ENCODE data around the gene MPPED2.

MPPED2 gene

DNA sequence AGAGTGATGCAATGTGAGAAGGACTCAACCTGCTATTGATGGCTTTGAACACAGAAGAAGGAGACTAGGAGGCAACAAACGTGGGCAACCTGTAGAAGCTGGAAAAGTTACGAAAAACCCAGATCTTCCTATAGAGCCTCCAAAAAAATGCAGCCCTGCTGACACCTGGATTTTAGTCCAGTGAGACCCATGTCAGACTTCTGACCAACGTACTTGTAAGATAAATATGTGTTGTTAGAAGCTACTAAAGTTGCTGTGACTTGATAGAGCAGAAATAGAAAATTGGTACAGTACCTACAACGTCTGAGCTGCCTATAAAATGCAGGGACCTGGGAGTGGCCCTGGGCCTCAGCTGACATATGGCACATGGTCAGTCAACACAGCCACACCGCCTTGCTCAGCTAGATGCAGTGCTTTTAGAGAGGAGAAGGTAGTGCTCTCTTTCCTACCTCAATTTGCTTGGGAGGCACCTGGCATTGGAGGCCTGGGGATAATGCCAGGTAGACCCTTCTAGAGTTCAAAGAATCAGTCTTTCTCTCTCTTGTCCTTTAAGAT lies 165.8 kb downstream of the MPPED2 start:
- DNase-seq (ENCODE audit: low read depth) = no peak

GRCh38 chr11:30414806-30415205 lies 171.3 kb downstream of the MPPED2 start:
- no peak for DNase-seq (ENCODE audit: low read depth)

DNA sequence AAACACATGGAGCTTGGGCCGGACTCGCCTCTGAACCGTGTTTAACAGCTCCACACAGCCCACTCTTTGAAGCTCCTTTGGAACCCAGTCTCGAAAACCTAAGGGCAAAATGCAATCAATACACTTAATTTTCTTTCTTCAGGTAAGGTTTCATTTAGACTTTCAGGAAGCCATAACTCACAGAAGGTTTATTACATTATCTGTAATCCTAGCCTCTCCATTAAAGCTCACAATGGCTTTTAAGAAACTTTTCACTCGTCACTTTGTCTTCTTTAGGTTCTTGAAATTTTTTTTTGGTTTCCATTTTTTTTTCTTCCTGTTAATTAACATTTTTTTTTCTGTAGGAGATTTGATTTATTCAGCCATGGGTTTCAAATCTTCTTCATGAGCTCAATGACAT lies 171.9 kb downstream of the MPPED2 start:
- no peak for DNase-seq (ENCODE audit: low read depth)

DNA sequence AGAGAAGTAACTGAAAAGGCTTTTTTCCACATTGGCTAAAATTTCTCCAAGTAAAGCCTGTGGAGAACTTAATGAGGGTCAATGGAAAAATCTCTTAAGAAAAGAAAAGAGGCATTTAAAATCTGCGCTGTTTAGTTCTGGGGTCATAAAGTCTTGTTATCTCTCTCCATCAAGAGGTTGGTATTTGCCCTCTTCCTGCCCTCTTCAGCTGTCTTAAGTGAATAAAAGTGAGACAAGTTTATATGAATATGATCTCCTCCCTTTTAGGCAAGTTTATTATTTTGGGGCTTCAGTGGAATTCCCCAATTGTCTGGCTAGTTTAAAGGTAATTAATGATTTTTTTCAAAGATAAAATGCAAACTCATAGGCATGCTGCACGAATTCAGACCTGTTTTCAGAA lies 173.6 kb downstream of the MPPED2 start:
- no peak for DNase-seq (ENCODE audit: low read depth)

DNA sequence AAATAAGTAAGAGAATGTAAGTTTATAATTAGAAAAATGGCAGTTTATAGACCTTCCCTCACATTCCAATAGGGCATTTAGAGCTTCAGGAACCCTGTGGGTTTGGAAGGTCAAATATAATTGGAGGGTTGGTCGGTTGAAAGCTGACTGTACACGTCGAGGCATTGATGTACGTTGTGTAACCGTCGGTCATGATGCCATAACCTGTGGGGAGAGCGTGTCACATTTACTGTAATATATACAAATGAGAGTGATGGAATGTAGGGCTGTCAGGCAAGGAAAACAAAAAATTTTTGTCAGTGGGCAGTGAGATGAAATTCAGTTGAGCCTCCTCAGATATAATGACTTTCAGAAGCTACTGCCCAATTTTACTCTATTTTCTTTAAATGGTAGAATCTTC lies 174.8 kb downstream of the MPPED2 start:
- DNase-seq (ENCODE audit: low read depth) = no peak

- no peak for DNase-seq (ENCODE audit: low read depth)
These were observed 179.0 kb downstream of the MPPED2 start for GRCh38 chr11:30406978-30407762.

DNA sequence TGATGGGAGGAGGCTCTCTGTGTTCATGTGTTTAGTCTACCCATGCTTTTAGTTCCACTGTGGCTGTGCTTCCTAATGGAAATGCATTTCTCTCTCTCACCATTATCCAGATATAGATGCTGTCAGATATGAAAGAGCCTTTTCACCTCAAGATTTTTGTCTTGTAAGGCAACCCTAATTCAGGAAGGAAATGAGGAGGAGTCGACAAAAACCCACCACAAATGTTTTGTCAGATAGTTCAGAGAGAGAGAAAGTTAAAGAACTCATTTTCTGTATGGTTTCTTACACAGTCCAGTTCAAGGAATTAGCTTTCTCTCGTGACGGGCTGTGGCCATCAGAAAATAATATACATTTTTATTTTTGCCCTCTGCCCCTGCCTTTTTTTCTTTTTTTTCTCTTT lies 180.8 kb downstream of the MPPED2 start:
- no peak for DNase-seq (ENCODE audit: low read depth)

DNA sequence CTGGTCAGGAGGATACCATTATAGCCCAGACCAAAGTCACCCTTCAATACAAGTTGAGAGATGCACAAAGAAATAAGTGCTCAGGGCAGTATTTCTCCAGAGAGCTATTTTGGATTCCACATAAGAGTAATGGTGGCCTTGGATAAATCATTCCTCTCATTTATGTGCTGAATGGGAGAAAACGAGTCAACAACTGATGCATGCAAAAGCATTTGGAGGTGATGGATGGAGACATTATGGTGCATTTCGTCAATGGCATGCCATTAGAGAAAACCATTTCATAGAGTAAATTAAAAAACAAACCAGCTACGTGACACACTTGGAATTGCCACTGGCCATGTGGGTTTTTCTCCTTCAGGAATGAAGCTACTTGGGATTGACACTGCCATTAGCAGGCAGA lies 182.0 kb downstream of the MPPED2 start:
- DNase-seq (ENCODE audit: low read depth) = no peak

DNA sequence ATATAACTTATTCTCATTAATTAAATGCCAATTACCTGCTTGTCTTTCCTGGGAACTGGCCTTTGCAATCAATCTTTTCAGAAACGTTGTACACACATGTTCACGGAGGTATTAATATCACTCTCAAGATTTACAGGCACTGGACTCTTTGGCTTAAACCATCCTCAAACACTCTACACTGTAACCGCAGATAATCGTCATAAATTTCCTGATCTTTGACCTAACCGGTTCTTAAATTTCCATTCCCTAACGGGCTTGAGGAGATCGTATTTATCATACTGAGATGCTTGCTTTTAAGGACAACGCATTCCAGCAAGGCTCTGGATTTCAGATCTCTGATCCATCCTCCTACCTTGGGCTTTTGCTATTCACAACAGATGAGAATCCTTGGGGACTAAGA lies 190.4 kb downstream of the MPPED2 start:
- DNase-seq (ENCODE audit: low read depth) = no peak

DNA sequence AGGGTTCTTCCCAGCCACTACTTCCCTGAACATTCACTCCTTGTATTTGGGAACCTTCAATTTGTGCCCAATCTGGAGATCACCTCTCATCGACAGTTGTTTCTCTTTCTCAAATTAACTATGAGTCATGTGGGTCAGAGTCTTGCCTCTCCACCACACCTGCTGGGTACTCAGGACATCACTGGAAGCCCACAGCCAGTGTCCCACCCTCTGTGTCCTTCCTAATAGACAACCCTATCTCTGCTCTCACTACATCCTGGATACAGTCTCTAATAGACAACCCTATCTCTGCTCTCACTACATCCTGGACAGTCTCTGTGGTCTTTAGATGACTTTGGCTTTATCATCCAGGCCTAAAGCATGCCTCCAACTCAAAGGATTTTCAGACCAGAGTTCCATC lies 193.1 kb downstream of the MPPED2 start:
- no peak for DNase-seq (ENCODE audit: low read depth)

GRCh38 chr11:30392221-30392784 lies 193.8 kb downstream of the MPPED2 start:
- DNase-seq (ENCODE audit: low read depth) = no peak

DNA sequence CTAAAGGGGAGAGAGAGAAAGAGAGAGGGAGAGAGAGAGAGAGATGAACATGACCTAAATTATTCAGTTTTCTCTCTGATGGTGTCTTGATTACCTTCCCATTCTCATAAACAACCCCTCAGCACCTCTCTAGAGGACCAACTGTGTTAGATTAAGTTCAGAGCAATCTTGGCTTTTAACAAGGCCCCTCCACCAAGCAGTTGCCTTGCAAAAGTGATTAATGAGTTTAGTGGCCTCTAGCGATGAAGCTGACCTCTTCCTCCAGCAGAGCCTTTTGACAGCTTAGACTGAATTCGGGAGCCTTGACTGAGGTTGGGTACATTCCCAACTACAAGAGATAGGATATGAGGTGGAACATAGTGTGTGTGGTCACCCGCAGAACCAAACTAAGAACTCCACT lies 197.2 kb downstream of the MPPED2 start:
- no peak for DNase-seq (ENCODE audit: low read depth)

GRCh38 chr11:30387891-30388861 lies 198.0 kb downstream of the MPPED2 start:
- no peak for DNase-seq (ENCODE audit: low read depth)

- no peak for DNase-seq (ENCODE audit: low read depth)
These were observed 204.3 kb downstream of the MPPED2 start for GRCh38 chr11:30381879-30382278.

DNA sequence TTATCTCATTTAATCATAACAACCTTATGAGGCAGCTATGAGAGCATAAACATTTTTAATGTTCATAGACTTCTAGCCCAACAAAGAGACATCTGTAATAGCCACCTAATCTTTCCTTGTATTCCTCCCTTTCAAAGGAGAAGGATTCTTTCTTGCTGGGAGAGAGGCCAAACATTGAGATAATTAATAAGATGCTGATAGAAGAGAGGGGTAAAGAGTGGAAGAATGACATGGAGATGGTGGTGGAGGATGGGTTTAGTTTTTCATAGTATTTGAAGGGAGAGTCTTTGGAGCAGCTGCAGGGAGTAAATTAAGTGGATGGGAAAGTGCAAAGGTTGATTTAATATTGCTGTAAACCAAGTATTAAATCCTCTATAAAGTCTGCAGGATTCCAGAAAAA lies 205.3 kb downstream of the MPPED2 start:
- no peak for DNase-seq (ENCODE audit: low read depth)

DNA sequence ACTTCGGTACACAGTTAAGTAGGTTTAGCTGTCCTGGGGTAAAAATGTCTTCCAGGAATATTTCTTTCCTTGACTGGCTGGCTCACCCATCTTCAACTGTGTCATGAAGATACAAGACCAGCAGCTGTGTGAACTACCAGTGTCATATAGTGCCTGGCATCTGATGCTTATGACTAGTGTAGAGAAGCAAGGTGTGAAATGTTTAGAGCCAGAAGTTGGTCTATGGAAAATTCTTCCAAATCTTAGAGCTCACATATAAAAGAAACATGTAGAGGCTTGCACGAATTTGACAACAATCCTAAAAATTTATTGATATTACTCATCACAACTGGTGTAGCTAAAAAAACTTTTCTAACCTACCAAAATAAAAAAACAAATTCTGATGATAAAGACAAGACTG lies 208.8 kb downstream of the MPPED2 start:
- DNase-seq (ENCODE audit: low read depth) = no peak

GRCh38 chr11:30370164-30370563 lies 216.0 kb downstream of the MPPED2 start:
- DNase-seq (ENCODE audit: low read depth) = no peak

DNA sequence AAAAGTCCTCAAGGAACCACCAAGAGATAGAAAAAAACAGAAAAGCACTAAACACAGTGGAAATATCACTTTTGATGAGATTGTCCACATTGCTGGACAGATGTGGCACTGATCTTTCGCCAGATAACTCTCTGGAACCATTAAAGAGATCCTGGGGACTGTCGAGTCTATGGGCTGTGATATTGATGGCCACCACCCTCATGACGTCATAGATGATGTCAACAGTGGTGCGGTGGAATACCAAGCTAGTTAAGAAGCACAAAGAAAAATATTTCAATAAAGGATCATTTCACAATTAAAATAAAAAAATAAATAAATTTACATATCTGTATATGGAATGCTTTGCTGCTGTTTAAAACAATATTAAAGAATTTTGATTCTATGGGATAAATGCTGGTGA lies 217.8 kb downstream of the MPPED2 start:
- DNase-seq (ENCODE audit: low read depth) = no peak

DNA sequence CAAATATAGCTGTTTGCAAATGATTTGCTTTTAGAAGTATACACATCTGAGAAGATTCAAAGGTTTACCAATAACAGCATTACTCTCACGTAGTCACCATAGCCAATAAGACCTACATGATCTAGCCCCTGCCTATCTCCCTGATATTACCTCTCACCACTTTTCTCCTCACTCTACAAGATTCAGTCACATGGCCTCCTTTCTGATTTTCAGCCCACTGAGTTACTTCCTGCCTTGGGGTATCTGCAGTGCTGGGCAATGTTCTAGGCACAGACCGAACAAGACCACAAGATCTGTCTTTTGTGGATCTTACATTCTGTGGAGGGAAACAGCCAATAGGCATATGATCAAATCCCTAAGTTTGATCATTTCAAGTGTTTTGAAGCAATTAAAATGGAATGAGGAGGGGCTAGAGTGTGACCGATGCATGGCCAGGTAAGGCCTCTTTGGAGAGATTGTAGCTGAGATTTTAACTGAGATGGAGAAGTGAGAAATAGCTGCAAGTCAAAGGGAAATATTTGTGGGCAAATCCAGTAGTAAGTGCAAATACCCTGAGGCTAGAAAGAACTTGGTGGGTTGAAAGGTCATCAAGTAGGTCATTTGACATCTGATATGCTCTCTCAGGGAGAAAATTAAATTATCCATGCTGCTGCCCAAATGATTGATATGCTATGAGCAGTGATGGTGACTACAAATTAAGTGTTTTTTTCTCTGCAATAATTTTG lies 220.2 kb downstream of the MPPED2 start:
- no peak for DNase-seq (ENCODE audit: low read depth)

GRCh38 chr11:30364837-30365482 lies 221.2 kb downstream of the MPPED2 start:
- no peak for DNase-seq (ENCODE audit: low read depth)

DNA sequence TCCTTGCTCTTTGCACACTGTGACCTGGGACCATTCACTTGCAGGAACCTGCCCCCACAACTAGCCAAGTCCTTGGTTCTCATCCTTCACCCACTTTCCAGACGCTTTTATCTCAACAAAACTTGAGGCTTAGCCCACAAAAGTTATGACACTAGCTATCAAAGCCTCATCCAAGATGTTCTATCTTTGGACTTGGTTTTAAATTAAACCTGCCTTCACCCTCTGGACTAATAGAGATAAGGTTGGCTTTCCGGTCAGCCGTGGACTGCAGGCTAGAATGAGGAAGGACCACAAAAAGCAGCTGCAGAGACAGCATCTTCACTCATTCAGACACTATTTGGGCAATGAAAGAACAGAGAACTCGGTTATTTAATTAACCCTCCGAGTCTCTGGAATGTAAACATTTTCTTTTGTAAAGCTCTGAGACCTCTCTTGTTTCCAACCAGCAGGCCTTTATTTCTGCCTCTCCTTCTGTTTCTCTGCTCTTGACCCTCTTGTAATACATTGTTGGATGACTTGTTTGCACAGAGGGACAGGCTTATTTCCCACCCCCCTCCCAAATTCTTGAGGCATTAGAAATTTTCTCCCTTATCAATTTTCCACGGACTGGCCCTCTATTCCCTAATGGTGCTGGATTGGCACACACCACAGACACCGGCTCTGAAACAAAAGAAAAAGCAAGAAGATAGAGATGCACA lies 221.9 kb downstream of the MPPED2 start:
- DNase-seq (ENCODE audit: low read depth) = no peak
